ENCODE data around the gene CHST8.

CHST8 gene

GRCh38 chr19:33622809-33623511 lies 1.2 kb downstream of the CHST8 start:
- DNase-seq (ENCODE audit: low read depth), result no peak
- no peak overlapping the region for H3K4me3 ChIP-seq (ENCODE audit: low read length)
- TF ChIP-seq CTCF (conservative IDR thresholded peaks at IDR 0.05; ENCODE audit: low read depth, low read length), result no peak

- H3K4me3 ChIP-seq (ENCODE audit: low read length), result no peak overlapping the region
- no peak for DNase-seq (ENCODE audit: low read depth)
- TF ChIP-seq CTCF (conservative IDR thresholded peaks at IDR 0.05; ENCODE audit: low read depth, low read length), result no peak
Observed at GRCh38 chr19:33624586-33624985, 2.8 kb downstream of the CHST8 start.

DNA sequence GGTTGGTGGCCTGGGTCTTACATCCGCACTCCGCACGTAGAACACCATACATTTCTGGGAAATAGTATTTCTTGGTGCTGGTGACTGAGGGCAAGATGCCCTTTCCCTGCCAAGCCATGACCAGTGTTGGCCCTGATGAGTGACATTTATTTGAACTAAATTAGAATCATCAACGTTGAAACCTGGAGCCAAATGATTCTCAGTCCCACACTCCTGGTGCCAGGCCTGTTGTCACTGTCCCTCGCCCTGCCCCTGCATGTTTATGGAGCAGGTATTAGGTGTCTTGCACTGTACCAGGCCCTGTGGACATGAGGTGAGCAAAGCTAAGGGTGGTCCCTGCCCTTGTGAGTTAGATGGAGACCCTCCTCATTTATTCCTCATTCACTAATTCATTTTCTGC lies 5.8 kb downstream of the CHST8 start:
- DNase-seq (ENCODE audit: low read depth), result no peak
- no peak overlapping the region for H3K4me3 ChIP-seq (ENCODE audit: low read length)
- TF ChIP-seq CTCF (conservative IDR thresholded peaks at IDR 0.05; ENCODE audit: low read depth, low read length), result no peak

GRCh38 chr19:33627962-33628839 lies 6.4 kb downstream of the CHST8 start:
- no peak for TF ChIP-seq CTCF (conservative IDR thresholded peaks at IDR 0.05; ENCODE audit: low read depth, low read length)
- H3K4me3 ChIP-seq (ENCODE audit: low read length), result no peak overlapping the region
- DNase-seq (ENCODE audit: low read depth), result no peak

- DNase-seq (ENCODE audit: low read depth), result no peak
- TF ChIP-seq CTCF (conservative IDR thresholded peaks at IDR 0.05; ENCODE audit: low read depth, low read length), result no peak
Observed at GRCh38 chr19:33628921-33629825, 7.4 kb downstream of the CHST8 start.

DNA sequence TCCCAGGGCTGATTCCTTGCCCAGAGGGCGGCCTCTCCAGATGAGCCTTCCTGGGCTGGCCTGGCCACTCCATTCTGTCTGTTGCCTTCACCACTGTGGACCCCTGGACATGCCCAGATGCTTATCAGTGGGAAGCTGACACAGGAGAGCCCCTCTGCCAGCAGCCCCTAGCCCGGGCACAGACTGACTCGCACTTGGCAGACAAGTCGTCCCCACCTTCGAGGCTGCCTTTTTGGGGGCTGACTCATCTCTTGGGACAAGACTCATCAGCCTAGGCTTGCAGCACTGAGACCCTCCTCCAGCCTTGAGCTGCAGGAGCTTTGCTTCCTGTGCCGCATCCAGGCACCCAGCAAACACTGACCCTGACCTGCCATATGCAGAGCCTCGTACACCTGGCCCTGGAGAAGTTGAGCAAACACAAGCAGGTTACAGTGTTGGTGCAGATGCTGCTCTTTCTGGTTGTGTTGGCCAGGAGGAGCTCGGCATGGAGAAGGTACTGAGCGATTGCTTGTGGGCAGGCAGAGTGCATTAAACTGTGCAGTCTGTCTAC lies 8.1 kb downstream of the CHST8 start:
- no peak overlapping the region for H3K4me3 ChIP-seq (ENCODE audit: low read length)
- no peak for TF ChIP-seq CTCF (conservative IDR thresholded peaks at IDR 0.05; ENCODE audit: low read depth, low read length)
- DNase-seq (ENCODE audit: low read depth), result no peak

More at GRCh38 chr19:33628921-33629825, 7.4 kb downstream of the CHST8 start:
- H3K4me3 ChIP-seq (ENCODE audit: low read length), result no peak overlapping the region
